ENCODE results near the gene AQP1. TPM values are rescaled to one million over a fixed set of nuclear protein-coding genes. Genes with fewer than 3 reads are reported as not detected.

AQP1 gene
- polyA plus RNA-seq, 1 donor (not counting 4 experiments of a cell fraction or from before 2014, with no cell fraction given) = 0.07 TPM

- H3K9me3 ChIP-seq (ENCODE audit: control insufficient read depth, low read depth, low read length) = no peaks in the 10 kb centered on the region
- H4K20me1 ChIP-seq (ENCODE audit: control insufficient read depth, extremely low read depth, insufficient read depth, low read length) = no peaks in the 10 kb centered on the region
- H3K27ac ChIP-seq (ENCODE audit: control insufficient read depth, insufficient read depth, low read length) = no peak overlapping the region
- peaks cover 10% of the 10 kb centered on the region for H3K4me1 ChIP-seq (ENCODE audit: control insufficient read depth, extremely low read depth, insufficient read depth, low read length)
- no peak overlapping the region for H3K9ac ChIP-seq (ENCODE audit: control insufficient read depth, extremely low read depth, insufficient read depth, low read length)
- FAIRE-seq (no peak), DNase-seq (ENCODE audit: low read depth, low spot score) (no peak)
- TF ChIP-seq EZH2 (IDR thresholded peaks at IDR 0.05; ENCODE audit: low read length) = no peak
- no peak for TF ChIP-seq CTCF (optimal IDR thresholded peaks at IDR 0.05 in 1 of 3, IDR thresholded peaks at IDR 0.05 in 1 of 3, conservative IDR thresholded peaks at IDR 0.05 in 1 of 3; ENCODE audit: extremely low read depth in 1 of 3, insufficient read depth in 2 of 3, low read length in 3 of 3)
- H3K27me3 ChIP-seq (ENCODE audit: control insufficient read depth, extremely low read depth, insufficient read depth, low read length) = no peaks in the 10 kb centered on the region
- H3K4me3 ChIP-seq (ENCODE audit: control insufficient read depth in 2 of 3, extremely low read depth in 1 of 3, insufficient read depth in 2 of 3, low read depth in 1 of 3, low read length in 3 of 3) = no peak overlapping the region
- dilution Hi-C loops (cut with MboI; ENCODE audit: extremely low pct_ligation_motif_present, low sequenced_read_pairs) = no loop called here
- H3K36me3 ChIP-seq (ENCODE audit: control insufficient read depth in 2 of 2, extremely low read depth in 1 of 2, insufficient read depth in 2 of 2, low read length in 2 of 2) = no peaks in the 10 kb centered on the region
- H3K9me1 ChIP-seq (ENCODE audit: control insufficient read depth, extremely low read depth, insufficient read depth, low read length) = no peaks in the 10 kb centered on the region
- no peak overlapping the region for H2AFZ ChIP-seq (ENCODE audit: control insufficient read depth, low read length)
- H3K4me2 ChIP-seq (ENCODE audit: control insufficient read depth, extremely low read depth, insufficient read depth, low read depth, low read length) = peak overlapping the region; percentile 10
- no peaks in the 10 kb centered on the region for H3K79me2 ChIP-seq (ENCODE audit: control insufficient read depth, insufficient read depth, low read length)
These were observed 2.9 kb downstream of the AQP1 start for GRCh38 chr7:30914596-30914995.

- dilution Hi-C loops (cut with MboI; ENCODE audit: extremely low pct_ligation_motif_present, low sequenced_read_pairs) = no loop called here
- DNase-seq (ENCODE audit: low read depth, low spot score) = no peak
- no peaks in the 10 kb centered on the region for H3K79me2 ChIP-seq (ENCODE audit: control insufficient read depth, insufficient read depth, low read length)
These were observed 3.5 kb downstream of the AQP1 start for GRCh38 chr7:30915005-30915601.

More at GRCh38 chr7:30915005-30915601, 3.5 kb downstream of the AQP1 start:
- no peaks in the 10 kb centered on the region for H4K20me1 ChIP-seq (ENCODE audit: control insufficient read depth, extremely low read depth, insufficient read depth, low read length)
- peaks cover 12% of the 10 kb centered on the region for H3K4me1 ChIP-seq (ENCODE audit: control insufficient read depth, extremely low read depth, insufficient read depth, low read length)
- H3K4me3 ChIP-seq (ENCODE audit: control insufficient read depth in 2 of 3, extremely low read depth in 1 of 3, insufficient read depth in 2 of 3, low read depth in 1 of 3, low read length in 3 of 3) = no peak overlapping the region
- H2AFZ ChIP-seq (ENCODE audit: control insufficient read depth, low read length) = no peak overlapping the region
- FAIRE-seq = no peak
- TF ChIP-seq CTCF (optimal IDR thresholded peaks at IDR 0.05 in 1 of 3, IDR thresholded peaks at IDR 0.05 in 1 of 3, conservative IDR thresholded peaks at IDR 0.05 in 1 of 3; ENCODE audit: extremely low read depth in 1 of 3, insufficient read depth in 2 of 3, low read length in 3 of 3) = no peak
- no peak overlapping the region for H3K27ac ChIP-seq (ENCODE audit: control insufficient read depth, insufficient read depth, low read length)
- no peaks in the 10 kb centered on the region for H3K36me3 ChIP-seq (ENCODE audit: control insufficient read depth in 2 of 2, extremely low read depth in 1 of 2, insufficient read depth in 2 of 2, low read length in 2 of 2)
- H3K4me2 ChIP-seq (ENCODE audit: control insufficient read depth, extremely low read depth, insufficient read depth, low read depth, low read length) = no peak overlapping the region
- no peak overlapping the region for H3K9ac ChIP-seq (ENCODE audit: control insufficient read depth, extremely low read depth, insufficient read depth, low read length)
- no peaks in the 10 kb centered on the region for H3K27me3 ChIP-seq (ENCODE audit: control insufficient read depth, extremely low read depth, insufficient read depth, low read length)
- no peaks in the 10 kb centered on the region for H3K9me3 ChIP-seq (ENCODE audit: control insufficient read depth, low read depth, low read length)
- no peaks in the 10 kb centered on the region for H3K9me1 ChIP-seq (ENCODE audit: control insufficient read depth, extremely low read depth, insufficient read depth, low read length)
